Endothelial cell (in vitro differentiated cells): ENCODE data around the gene OR2W3. TPM values are rescaled to one million over a fixed set of nuclear protein-coding genes. Genes with fewer than 3 reads are reported as not detected.

Source experiments
- total RNA-seq: library from RNA; stranded (reverse); fragmentation: NEBNext Ultra II Directional; extraction: Animal tissue kit (Norgen Biotek cat#: 25700); gene quantifications from one replicate; pipeline ENCODE4 v1.2.1, GENCODE V29; 2021; ENCODE audit not compliant: unreplicated experiment

The OR2W3 gene
- total RNA-seq, 1 donor from 2014 or later = 0.87 TPM

Other genes with a start within 250 kb of the OR2W3 start
- gene OR13G1, start 215.8 kb upstream of the OR2W3 start, total RNA-seq = not detected
- not detected for gene OR6F1, start 178.9 kb upstream of the OR2W3 start, total RNA-seq
- gene OR14K1, start 157.0 kb upstream of the OR2W3 start, total RNA-seq = not detected
- not detected for gene OR14A2, start 147.4 kb upstream of the OR2W3 start, total RNA-seq
- not detected for gene OR1C1, start 135.0 kb upstream of the OR2W3 start, total RNA-seq
- not detected for gene OR14A16, start 71.5 kb upstream of the OR2W3 start, total RNA-seq
- gene OR11L1, start 53.7 kb upstream of the OR2W3 start, total RNA-seq = not detected
- 1.4 TPM for gene TRIM58, start 38.4 kb upstream of the OR2W3 start, total RNA-seq
- gene OR2T8, start 24.7 kb downstream of the OR2W3 start, total RNA-seq = not detected
- not detected for gene OR2AJ1, start 29.3 kb downstream of the OR2W3 start, total RNA-seq
- not detected for gene OR2L8, start 53.3 kb downstream of the OR2W3 start, total RNA-seq
- not detected for gene OR2AK2, start 69.6 kb downstream of the OR2W3 start, total RNA-seq
- gene OR2L5, start 118.1 kb downstream of the OR2W3 start, total RNA-seq = not detected
- not detected for gene OR2L2, start 134.5 kb downstream of the OR2W3 start, total RNA-seq
- gene OR2L3, start 151.2 kb downstream of the OR2W3 start, total RNA-seq = not detected
- not detected for gene OR2L13, start 199.6 kb downstream of the OR2W3 start, total RNA-seq
- not detected for gene OR2M5, start 249.6 kb downstream of the OR2W3 start, total RNA-seq